PC-9 (cell line): ENCODE data around the gene PDE10A. TPM values are rescaled to one million over a fixed set of nuclear protein-coding genes. Genes with fewer than 3 reads are reported as not detected.

ENCODE experiments used
- BruUV-seq: library from RNA; stranded (reverse); fragments of 400-500 nt; replicated peaks from 2 replicates; lab custom pipeline; 2021; lab: Mats Ljungman, UMichigan
- CTCF ChIA-PET: fragments of 300-600 bp; sonication (Branson Sonifier 250); formaldehyde crosslinking; loops from one replicate; lab custom pipeline; 2022; ENCODE audit warnings: antibody characterized with exemption; lab: Charles Lee
- POLR2A ChIA-PET: fragments of 300-600 bp; sonication (Branson Sonifier 250); formaldehyde crosslinking; loops from one replicate; lab custom pipeline; 2022; ENCODE audit warnings: antibody characterized with exemption; ENCODE audit not compliant: unreplicated experiment; lab: Charles Lee
- DNase-seq, 2 experiments: peaks; one replicate each; pipeline versions ENCODE4 v3.0.0 to v3.0.0-alpha.2; 2015 to 2022; ENCODE audit warnings: mixed read lengths in 1 of 2
- H2AFZ ChIP-seq: fragments of 200-600 bp; sonication (generic); 2 replicates; pipeline ENCODE4 v1.8.1; 2017; ENCODE audit warnings: antibody characterized with exemption
- H3F3A ChIP-seq: fragments of 200-600 bp; sonication (generic); 2 replicates; pipeline ENCODE4 v1.8.1; 2017; ENCODE audit warnings: antibody characterized with exemption, mild to moderate bottlenecking, low read depth; ENCODE audit not compliant: insufficient read depth
- H3K27ac ChIP-seq: fragments of 200-600 bp; sonication (generic); 2 replicates; pipeline ENCODE4 v1.6.1; 2016; ENCODE audit warnings: mixed run types
- H3K27me3 ChIP-seq: fragments of 200-600 bp; sonication (generic); 2 replicates; pipeline ENCODE4 v1.6.1; 2016; ENCODE audit warnings: low read depth, mixed run types; ENCODE audit not compliant: insufficient read depth
- H3K36me3 ChIP-seq: fragments of 200-600 bp; sonication (generic); 2 replicates; pipeline ENCODE4 v1.6.1; 2016; ENCODE audit warnings: low read depth, mixed run types
- H3K4me1 ChIP-seq: fragments of 200-600 bp; sonication (generic); replicated peaks from 2 replicates; pipeline ENCODE4 v1.6.1; 2016; ENCODE audit warnings: mixed run types; ENCODE audit not compliant: insufficient read depth
- H3K4me2 ChIP-seq: fragments of 200-600 bp; sonication (generic); 2 replicates; pipeline ENCODE4 v1.6.1; 2017; ENCODE audit warnings: mixed run types
- H3K4me3 ChIP-seq: fragments of 200-600 bp; sonication (generic); 2 replicates; pipeline ENCODE4 v1.6.1; 2016; ENCODE audit warnings: mixed run types
- H3K79me2 ChIP-seq: fragments of 200-600 bp; sonication (generic); 2 replicates; pipeline ENCODE4 v1.6.1; 2017; ENCODE audit warnings: low read depth, mixed run types
- H3K9me2 ChIP-seq: fragments of 200-600 bp; sonication (generic); 2 replicates; pipeline ENCODE4 v1.8.1; 2017; ENCODE audit warnings: mild to moderate bottlenecking; ENCODE audit not compliant: insufficient read depth
- H3K9me3 ChIP-seq: fragments of 200-600 bp; sonication (generic); 2 replicates; pipeline ENCODE4 v1.8.1; 2016; ENCODE audit warnings: low read depth; ENCODE audit not compliant: insufficient read depth
- H4K20me1 ChIP-seq: fragments of 200-600 bp; sonication (generic); 2 replicates; pipeline ENCODE4 v1.8.1; 2017; ENCODE audit not compliant: insufficient read depth
- CTCF ChIP-seq: fragments of 200-600 bp; sonication (generic); conservative IDR thresholded peaks from 2 replicates; pipeline ENCODE4 v1.6.1; 2017; ENCODE audit warnings: mixed run types, antibody characterized with exemption, mild to moderate bottlenecking, moderate library complexity
- EZH2 ChIP-seq: fragments of 200-600 bp; sonication (generic); IDR thresholded peaks from 2 replicates; pipeline ENCODE4 v1.8.0; 2017; ENCODE audit warnings: antibody characterized with exemption, low read depth
- intact Hi-C: fragments of 100-400 bp; cut with micrococcal nuclease; formaldehyde crosslinking; loops from one replicate; pipeline ENCODE4 v1.10.0; 2022; ENCODE audit not compliant: unreplicated experiment
- total RNA-seq: library from RNA; stranded (reverse); gene quantifications from 2 replicates; pipeline ENCODE4 v1.2.3, GENCODE V29; 2021

PDE10A gene
- total RNA-seq, 1 experiment from 2014 or later: not detected

- no peaks in the 10 kb centered on the region for H3K27me3 ChIP-seq
- no TSS peak for BruUV-seq
- intact Hi-C loops: no loop called here
- CTCF ChIA-PET: no interaction called here
- H3K4me2 ChIP-seq: no peak overlapping the region
- H2AFZ ChIP-seq: no peak overlapping the region
- TF ChIP-seq CTCF (no peak), EZH2 (no peak)
- peaks cover 17% of the 10 kb centered on the region for H3F3A ChIP-seq
- no peak overlapping the region for H3K4me3 ChIP-seq
- H3K36me3 ChIP-seq: no peaks in the 10 kb centered on the region
- H3K79me2 ChIP-seq: no peaks in the 10 kb centered on the region
- DNase-seq: no peak
- POLR2A ChIA-PET: no interaction called here
- peaks cover 32% of the 10 kb centered on the region for H3K4me1 ChIP-seq
- H3K27ac ChIP-seq: no peak overlapping the region
- no peaks in the 10 kb centered on the region; the same call in 1 of the 2 replicates for H3K9me3 ChIP-seq
- no peaks in the 10 kb centered on the region for H3K9me2 ChIP-seq
- no peaks in the 10 kb centered on the region for H4K20me1 ChIP-seq
Observed at GRCh38 chr6:165579151-165579550, 83.9 kb downstream of the PDE10A start.

- no peak overlapping the region for H3K4me3 ChIP-seq
- no peak overlapping the region for H3K4me2 ChIP-seq
- H4K20me1 ChIP-seq: no peaks in the 10 kb centered on the region
- TF ChIP-seq EZH2 (no peak), CTCF (no peak)
- no peak overlapping the region for H3K27ac ChIP-seq
- CTCF ChIA-PET: no interaction called here
- intact Hi-C loops: no loop called here
- H3K9me3 ChIP-seq: peaks cover 8% of the 10 kb centered on the region; the same call in 1 of the 2 replicates
- peaks cover 40% of the 10 kb centered on the region for H3K4me1 ChIP-seq
- no peak overlapping the region for H2AFZ ChIP-seq
- POLR2A ChIA-PET: no interaction called here
- H3K79me2 ChIP-seq: no peaks in the 10 kb centered on the region
- no peak for DNase-seq
- H3K36me3 ChIP-seq: no peaks in the 10 kb centered on the region
- no peaks in the 10 kb centered on the region for H3K9me2 ChIP-seq
- no peaks in the 10 kb centered on the region for H3K27me3 ChIP-seq
- no TSS peak for BruUV-seq
- peaks cover 22% of the 10 kb centered on the region for H3F3A ChIP-seq
Observed at GRCh38 chr6:165577556-165577955, 85.5 kb downstream of the PDE10A start.

GRCh38 chr6:165575158-165575549 is 87.9 kb downstream of the PDE10A start:
- POLR2A ChIA-PET: no interaction called here
- Histone ChIP-seq H4K20me1 (no peaks in the 10 kb centered on the region), H3K27me3 (no peaks in the 10 kb centered on the region), H3K79me2 (no peaks in the 10 kb centered on the region), H3K9me2 (no peaks in the 10 kb centered on the region), H3K4me1 (peaks cover 37% of the 10 kb centered on the region), H2AFZ (peak overlapping the region; percentile 66), H3K27ac (peak overlapping the region; percentile 99), H3K9me3 (peaks cover 8% of the 10 kb centered on the region; the same call in 1 of the 2 replicates), H3K4me2 (peak overlapping the region; percentile 69), H3F3A (peaks cover 22% of the 10 kb centered on the region), H3K4me3 (peak overlapping the region; percentile 37; the same call in 1 of the 2 replicates), H3K36me3 (no peaks in the 10 kb centered on the region)
- intact Hi-C loops: no loop called here
- no peak for DNase-seq
- TF ChIP-seq CTCF: no peak
- no peak for TF ChIP-seq EZH2
- CTCF ChIA-PET: no interaction called here
- no TSS peak for BruUV-seq
